GM18951 (cell line): ENCODE results near the gene ATP1A1.

Experiments used
- POLR2A ChIP-seq: IDR thresholded peaks from 4 replicates; pipeline ENCODE4 v1.6.1; 2011; ENCODE audit warnings: mild to moderate bottlenecking; ENCODE audit not compliant: insufficient read length, insufficient read depth; ENCODE audit errors: extremely low read depth
- in situ Hi-C: fragments of 300-500 bp; cut with MboI; formaldehyde crosslinking; loops from one replicate; pipeline ENCODE4 v1.12.0; 2022; ENCODE audit warnings: low sequenced_read_pairs, mixed read lengths, inconsistent platforms; ENCODE audit not compliant: unreplicated experiment

The ATP1A1 gene

GRCh38 chr1:116435806-116436610 lies 63.0 kb downstream of the ATP1A1 start:
- TF ChIP-seq POLR2A, result no peak
- in situ Hi-C loops, result no loop called here

GRCh38 chr1:116436611-116436970 lies 63.5 kb downstream of the ATP1A1 start:
- in situ Hi-C loops, result no loop called here
- no peak for TF ChIP-seq POLR2A

GRCh38 chr1:116439701-116440100 lies 66.7 kb downstream of the ATP1A1 start:
- in situ Hi-C loops, result no loop called here
- no peak for TF ChIP-seq POLR2A

- in situ Hi-C loops, result no loop called here
- no peak for TF ChIP-seq POLR2A
Measured at GRCh38 chr1:116440731-116441130, 67.7 kb downstream of the ATP1A1 start.

GRCh38 chr1:116445534-116445933 lies 72.5 kb downstream of the ATP1A1 start:
- in situ Hi-C loops, result no loop called here

GRCh38 chr1:116446686-116447085 lies 73.6 kb downstream of the ATP1A1 start:
- in situ Hi-C loops, result no loop called here
- no peak for TF ChIP-seq POLR2A

More at GRCh38 chr1:116445534-116445933, 72.5 kb downstream of the ATP1A1 start:
- no peak for TF ChIP-seq POLR2A

- no peak for TF ChIP-seq POLR2A
- in situ Hi-C loops, result no loop called here
Measured at GRCh38 chr1:116448785-116449385, 75.8 kb downstream of the ATP1A1 start.

- in situ Hi-C loops, result no loop called here
- no peak for TF ChIP-seq POLR2A
Measured at GRCh38 chr1:116449578-116449977, 76.5 kb downstream of the ATP1A1 start.

- TF ChIP-seq POLR2A, result no peak
- in situ Hi-C loops, result no loop called here
Measured at GRCh38 chr1:116451702-116452101, 78.7 kb downstream of the ATP1A1 start.

GRCh38 chr1:116453481-116453880 lies 80.4 kb downstream of the ATP1A1 start:
- no peak for TF ChIP-seq POLR2A
- in situ Hi-C loops, result no loop called here

- in situ Hi-C loops, result no loop called here
- no peak for TF ChIP-seq POLR2A
Measured at GRCh38 chr1:116453906-116454305, 80.9 kb downstream of the ATP1A1 start.
